Peyer's patch (tissue), 4 donors: ENCODE measurements around the gene OR56B1. TPM values are rescaled to one million over a fixed set of nuclear protein-coding genes. Genes with fewer than 3 reads are reported as not detected.

Experiments
- DNase-seq, 3 donors: peaks; one replicate each; pipeline ENCODE4 v3.0.0-alpha.2; 2017 to 2019
- H3K27ac ChIP-seq, 4 donors: fragments of 200-600 bp; sonication (generic); one replicate each; pipeline ENCODE4 v1.5.1; 2016 to 2019
- H3K27me3 ChIP-seq, 2 donors: fragments of 200-600 bp; sonication (generic); one replicate each; pipeline ENCODE4 v1.5.1; 2019
- H3K36me3 ChIP-seq, 3 donors: fragments of 200-600 bp; sonication (generic); one replicate each; pipeline ENCODE4 v1.5.1; 2016 to 2019
- H3K4me1 ChIP-seq, 4 donors: fragments of 200-600 bp; sonication (generic); one replicate each; pipeline ENCODE4 v1.5.1; 2016 to 2019
- H3K4me3 ChIP-seq, 4 donors: fragments of 200-600 bp; sonication (generic); 1 replicate in 3 of 4; 2 replicates in 1 of 4; pipeline ENCODE4 v1.5.1; 2016 to 2019; ENCODE audit warnings: mild to moderate bottlenecking in 1 of 4
- H3K9me3 ChIP-seq, 4 donors: fragments of 200-600 bp; sonication (generic); one replicate each; pipeline ENCODE4 v1.5.1; 2016 to 2019; ENCODE audit warnings: mild to moderate bottlenecking in 1 of 4
- CTCF ChIP-seq, 6 experiments: fragments of 450-650 bp in 4 of 6; fragments of 200-600 bp in 2 of 6; sonication (generic) in 1 of 6; IDR thresholded peaks; one replicate each; pipeline ENCODE4 v1.5.1; 2017 to 2019; ENCODE audit warnings: antibody characterized with exemption in 6 of 6, mild to moderate bottlenecking in 3 of 6, moderate library complexity in 1 of 6
- POLR2A ChIP-seq, 2 donors: fragments of 450-650 bp; IDR thresholded peaks; one replicate each; pipeline ENCODE4 v1.5.1; 2017; ENCODE audit warnings: antibody characterized with exemption in 2 of 2, mild to moderate bottlenecking in 2 of 2, moderate library complexity in 2 of 2
- total RNA-seq, 4 donors: library from RNA; depleted of rRNA; stranded (reverse); fragments of >200 nt; gene quantifications; one replicate each; pipeline ENCODE4 v1.1.0, GENCODE V29; 2016

Gene OR56B1
- total RNA-seq, 4 donors from 2014 or later: not detected

- no peak for DNase-seq
- Histone ChIP-seq H3K4me3 (no peak overlapping the region), H3K27ac (peak overlapping the region in 1 of 4 donors; percentile 38), H3K4me1 (peaks cover 0 to 3% (median 0%) of the 10 kb centered on the region in 4 donors), H3K9me3 (no peaks in the 10 kb centered on the region), H3K36me3 (peaks cover 0 to 22% (median 0%) of the 10 kb centered on the region in 3 donors), H3K27me3 (no peaks in the 10 kb centered on the region)
- TF ChIP-seq POLR2A (IDR thresholded peaks at IDR 0.05): no peak
- no peak for TF ChIP-seq CTCF (IDR thresholded peaks at IDR 0.05)
Observed at GRCh38 chr11:5700421-5701054, 35.7 kb upstream of the OR56B1 start.

- H3K27ac ChIP-seq: peak overlapping the region in 1 of 4 donors; percentile 38
- DNase-seq: no peak
- H3K4me1 ChIP-seq: peaks cover 0 to 3% (median 0%) of the 10 kb centered on the region in 4 donors
- TF ChIP-seq CTCF (IDR thresholded peaks at IDR 0.05): no peak
- no peak for TF ChIP-seq POLR2A (IDR thresholded peaks at IDR 0.05)
- no peak overlapping the region for H3K4me3 ChIP-seq
- H3K36me3 ChIP-seq: peaks cover 0 to 22% (median 0%) of the 10 kb centered on the region in 3 donors
- no peaks in the 10 kb centered on the region for H3K9me3 ChIP-seq
- H3K27me3 ChIP-seq: no peaks in the 10 kb centered on the region
Observed at GRCh38 chr11:5701055-5701577, 35.1 kb upstream of the OR56B1 start.

- TF ChIP-seq POLR2A (IDR thresholded peaks at IDR 0.05) (no peak), CTCF (IDR thresholded peaks at IDR 0.05) (no peak)
Observed at GRCh38 chr11:5703741-5704536, 32.3 kb upstream of the OR56B1 start.

GRCh38 chr11:5705688-5706087, 30.6 kb upstream of the OR56B1 start:
- no peaks in the 10 kb centered on the region for H3K9me3 ChIP-seq
- no peak overlapping the region for H3K27ac ChIP-seq
- TF ChIP-seq POLR2A (IDR thresholded peaks at IDR 0.05): no peak
- TF ChIP-seq CTCF (IDR thresholded peaks at IDR 0.05): no peak
- H3K36me3 ChIP-seq: peaks cover 0 to 37% (median 5%) of the 10 kb centered on the region in 3 donors
- DNase-seq: no peak
- H3K27me3 ChIP-seq: no peaks in the 10 kb centered on the region
- peaks cover 0 to 3% (median 0%) of the 10 kb centered on the region in 4 donors for H3K4me1 ChIP-seq
- H3K4me3 ChIP-seq: no peak overlapping the region

More at GRCh38 chr11:5703741-5704536, 32.3 kb upstream of the OR56B1 start:
- Histone ChIP-seq H3K27me3 (no peaks in the 10 kb centered on the region), H3K4me3 (no peak overlapping the region), H3K27ac (no peak overlapping the region), H3K9me3 (no peaks in the 10 kb centered on the region), H3K4me1 (peaks cover 0 to 3% (median 0%) of the 10 kb centered on the region in 4 donors), H3K36me3 (peaks cover 0 to 33% (median 5%) of the 10 kb centered on the region in 3 donors)
- no peak for DNase-seq

GRCh38 chr11:5712507-5712906, 23.7 kb upstream of the OR56B1 start:
- Histone ChIP-seq H3K4me1 (no peaks in the 10 kb centered on the region), H3K27ac (no peak overlapping the region), H3K27me3 (no peaks in the 10 kb centered on the region), H3K4me3 (no peak overlapping the region), H3K9me3 (no peaks in the 10 kb centered on the region), H3K36me3 (peaks cover 0 to 18% (median 0%) of the 10 kb centered on the region in 3 donors)
- no peak for DNase-seq
- no peak for TF ChIP-seq POLR2A (IDR thresholded peaks at IDR 0.05)
- TF ChIP-seq CTCF (IDR thresholded peaks at IDR 0.05): peak; percentile 21 to 61 (median 54)
